Neural progenitor cell (in vitro differentiated cells): Measurements from ENCODE around the gene NCOA1.

Experiments
- CTCF ChIP-seq: fragments of 200-600 bp; sonication (generic); IDR thresholded peaks from 2 replicates; pipeline ENCODE4 v1.5.1; 2017; ENCODE audit warnings: antibody characterized with exemption, mild to moderate bottlenecking
- EZH2 ChIP-seq: fragments of 200-600 bp; sonication (generic); IDR thresholded peaks from 2 replicates; pipeline ENCODE4 v1.6.1; 2017; ENCODE audit warnings: antibody characterized with exemption, mild to moderate bottlenecking, moderate library complexity

- TF ChIP-seq CTCF (no peak), EZH2 (no peak)
Measured at GRCh38 chr2:24730481-24730880, 239.4 kb downstream of the NCOA1 start.
